WTC11 (cell line): ENCODE measurements around the gene FEM1B. TPM values are rescaled to one million over a fixed set of nuclear protein-coding genes. Genes with fewer than 3 reads are reported as not detected.

ENCODE experiments used
- ATAC-seq: fragments of 200-7000 bp; cut with Tn5 transposase; 2 replicates; pipeline ENCODE4 v1.10.0; 2021; ENCODE audit warnings: mild to moderate bottlenecking, moderate library complexity
- CTCF ChIA-PET: fragments of 300-600 bp; sonication (Branson Sonifier 250); formaldehyde crosslinking; loops from one replicate; lab custom pipeline; 2021; ENCODE audit warnings: antibody characterized with exemption; lab: Charles Lee
- POLR2A ChIA-PET: fragments of 350-600 bp; sonication (Branson Sonifier 250); formaldehyde crosslinking; loops from one replicate; lab custom pipeline; 2021; ENCODE audit warnings: antibody characterized with exemption; lab: Charles Lee
- DNase-seq: peaks from one replicate; pipeline ENCODE4 v3.0.0; 2021; ENCODE audit warnings: low spot score
- H3K27ac Mint-ChIP-seq: 2 replicates; pipeline ENCODE4 v1.8.0; 2021; ENCODE audit warnings: mixed read lengths
- H3K27me3 Mint-ChIP-seq: 2 replicates; pipeline ENCODE4 v1.8.0; 2021; ENCODE audit warnings: low read depth, mild to moderate bottlenecking, moderate library complexity, mixed read lengths
- H3K36me3 Mint-ChIP-seq: 2 replicates; pipeline ENCODE4 v1.8.0; 2021; ENCODE audit warnings: mixed read lengths
- H3K4me1 Mint-ChIP-seq: 2 replicates; pipeline ENCODE4 v1.8.0; 2022; ENCODE audit warnings: mixed read lengths
- H3K4me3 Mint-ChIP-seq: 2 replicates; pipeline ENCODE4 v1.8.0; 2021; ENCODE audit warnings: mild to moderate bottlenecking, moderate library complexity, mixed read lengths
- H3K9me3 Mint-ChIP-seq: 2 replicates; pipeline ENCODE4 v1.8.0; 2021; ENCODE audit warnings: mixed read lengths
- ATF2 ChIP-seq: sonication (generic); formaldehyde crosslinking; IDR thresholded peaks from 2 replicates; pipeline ENCODE4 v1.8.1; 2022; ENCODE audit warnings: low read depth, missing genetic modification reagents, borderline replicate concordance
- CREB1 ChIP-seq: sonication (generic); formaldehyde crosslinking; IDR thresholded peaks from 2 replicates; pipeline ENCODE4 v1.8.0; 2023; ENCODE audit warnings: mild to moderate bottlenecking, missing genetic modification reagents
- CTCF ChIP-seq: fragments of 200-600 bp; IDR thresholded peaks from 2 replicates; pipeline ENCODE4 v1.8.0; 2022; ENCODE audit warnings: antibody characterized with exemption
- ERG ChIP-seq: fragments of 250-450 bp; sonication (Bioruptor Pico); IDR thresholded peaks from 2 replicates; pipeline ENCODE4 v1.8.0; 2021; ENCODE audit warnings: mild to moderate bottlenecking
- ETV6 ChIP-seq: sonication (generic); formaldehyde crosslinking; IDR thresholded peaks from 2 replicates; pipeline ENCODE4 v1.8.1; 2022; ENCODE audit warnings: mild to moderate bottlenecking, missing genetic modification reagents
- FOXP1 ChIP-seq: sonication (generic); formaldehyde crosslinking; IDR thresholded peaks from 2 replicates; pipeline ENCODE4 v1.8.0; 2022; ENCODE audit warnings: missing genetic modification reagents, mild to moderate bottlenecking, moderate library complexity, borderline replicate concordance
- JAZF1 ChIP-seq: fragments of 250-450 bp; sonication (Bioruptor Pico); IDR thresholded peaks from 2 replicates; pipeline ENCODE4 v1.9.0; 2021; ENCODE audit warnings: moderate library complexity, mild to moderate bottlenecking, inconsistent platforms
- KAT7 ChIP-seq: sonication (generic); formaldehyde crosslinking; IDR thresholded peaks from 2 replicates; pipeline ENCODE4 v1.8.1; 2023; ENCODE audit warnings: missing genetic modification reagents, mild to moderate bottlenecking, borderline replicate concordance
- MLX ChIP-seq: sonication (generic); formaldehyde crosslinking; IDR thresholded peaks from 2 replicates; pipeline ENCODE4 v1.8.1; 2023; ENCODE audit warnings: mild to moderate bottlenecking, missing genetic modification reagents, moderate library complexity
- NFATC4 ChIP-seq: fragments of 250-450 bp; sonication (Bioruptor Pico); IDR thresholded peaks from 2 replicates; pipeline ENCODE4 v1.9.0; 2021; ENCODE audit warnings: mild to moderate bottlenecking
- NR3C1 ChIP-seq: sonication (generic); formaldehyde crosslinking; conservative IDR thresholded peaks from 2 replicates; pipeline ENCODE4 v1.8.1; 2023; ENCODE audit warnings: low read depth, mild to moderate bottlenecking, missing genetic modification reagents
- PRDM15 ChIP-seq: sonication (generic); formaldehyde crosslinking; IDR thresholded peaks from 2 replicates; pipeline ENCODE4 v1.8.0; 2022; ENCODE audit warnings: missing genetic modification reagents
- RELA ChIP-seq: sonication (generic); formaldehyde crosslinking; IDR thresholded peaks from 2 replicates; pipeline ENCODE4 v1.8.1; 2022; ENCODE audit warnings: missing genetic modification reagents, mild to moderate bottlenecking, borderline replicate concordance
- TEAD4 ChIP-seq: sonication (generic); formaldehyde crosslinking; IDR thresholded peaks from 2 replicates; pipeline ENCODE4 v1.8.0; 2022; ENCODE audit warnings: mild to moderate bottlenecking, missing genetic modification reagents
- TP53 ChIP-seq: sonication (generic); formaldehyde crosslinking; IDR thresholded peaks from 2 replicates; pipeline ENCODE4 v1.8.1; 2023; ENCODE audit warnings: mild to moderate bottlenecking, missing genetic modification reagents
- USF1 ChIP-seq: sonication (generic); formaldehyde crosslinking; IDR thresholded peaks from 2 replicates; pipeline ENCODE4 v1.8.0; 2022; ENCODE audit warnings: mild to moderate bottlenecking, missing genetic modification reagents
- USF2 ChIP-seq: sonication (generic); formaldehyde crosslinking; IDR thresholded peaks from 2 replicates; pipeline ENCODE4 v1.8.1; 2023; ENCODE audit warnings: mild to moderate bottlenecking, missing genetic modification reagents, moderate library complexity
- ZBTB21 ChIP-seq: sonication (generic); formaldehyde crosslinking; IDR thresholded peaks from 2 replicates; pipeline ENCODE4 v1.8.1; 2023; ENCODE audit warnings: mild to moderate bottlenecking, missing genetic modification reagents, borderline replicate concordance
- ZNF263 ChIP-seq: sonication (generic); formaldehyde crosslinking; IDR thresholded peaks from 2 replicates; pipeline ENCODE4 v1.8.1; 2022; ENCODE audit warnings: low read depth, mild to moderate bottlenecking, moderate library complexity, missing genetic modification reagents
- ZNF425 ChIP-seq: fragments of 250-450 bp; sonication (Bioruptor Pico); conservative IDR thresholded peaks from 2 replicates; pipeline ENCODE4 v1.9.0; 2021; ENCODE audit warnings: mild to moderate bottlenecking
- ZNF512 ChIP-seq: sonication (generic); formaldehyde crosslinking; IDR thresholded peaks from 2 replicates; pipeline ENCODE4 v1.8.1; 2022; ENCODE audit warnings: missing genetic modification reagents, borderline replicate concordance
- total RNA-seq: library from RNA; stranded (reverse); gene quantifications from 3 replicates; pipeline ENCODE4 v1.2.3, GENCODE V29; 2021

The FEM1B gene
- total RNA-seq, 1 experiment from 2014 or later, result 64.8 TPM

- H3K4me3 Mint-ChIP-seq, result no peak overlapping the region
- no peak for DNase-seq
- TF ChIP-seq PRDM15 (CRISPR knock-in tag), result no peak
- no peak for TF ChIP-seq USF1 (CRISPR knock-in tag)
- TF ChIP-seq FOXP1 (CRISPR knock-in tag), result no peak
- TF ChIP-seq ATF2, result no peak
- TF ChIP-seq ETV6 (CRISPR knock-in tag), result no peak
- TF ChIP-seq NFATC4 (CRISPR knock-in tag), result no peak
- TF ChIP-seq ERG (CRISPR knock-in tag), result no peak
- TF ChIP-seq RELA (CRISPR knock-in tag), result no peak
- TF ChIP-seq ZNF263 (CRISPR knock-in tag), result no peak
- no peak for TF ChIP-seq NR3C1
- no peak for TF ChIP-seq USF2 (CRISPR knock-in tag)
- no peak for TF ChIP-seq TP53 (CRISPR knock-in tag)
- TF ChIP-seq, all 79 proteins: peak for 0
- no peaks in the 10 kb centered on the region for H3K9me3 Mint-ChIP-seq
- no peak overlapping the region for H3K27ac Mint-ChIP-seq
- CTCF ChIA-PET, result interaction anchor here (0.6 to 2.6 kb wide), 4 partner anchors 16 to 70 kb away, joined by 4 to 21 read pairs (median 5); no protein-coding TSS in a partner anchor
- H3K4me1 Mint-ChIP-seq, result peaks cover 11% of the 10 kb centered on the region
- H3K27me3 Mint-ChIP-seq, result peaks cover 3% of the 10 kb centered on the region
- no peak for ATAC-seq
- H3K36me3 Mint-ChIP-seq, result no peaks in the 10 kb centered on the region
- POLR2A ChIA-PET, result interaction anchor here (0.7 to 0.8 kb wide), 2 partner anchors 21 to 343 kb away, joined by 3 read pairs; no protein-coding TSS in a partner anchor
These were observed 45.3 kb downstream of the FEM1B start for GRCh38 chr15:68322796-68323195.

- H3K36me3 Mint-ChIP-seq, result no peaks in the 10 kb centered on the region
- DNase-seq (no peak), ATAC-seq (no peak)
- peaks cover 37% of the 10 kb centered on the region for H3K4me1 Mint-ChIP-seq
- ChIA-PET CTCF (interaction anchor here (0.6 to 1.5 kb wide), 4 partner anchors 10 to 229 kb away, joined by 3 to 6 read pairs (median 3); no protein-coding TSS in a partner anchor), POLR2A (no interaction called here)
- no peak overlapping the region for H3K27ac Mint-ChIP-seq
- H3K4me3 Mint-ChIP-seq, result no peak overlapping the region
- H3K27me3 Mint-ChIP-seq, result peaks cover 8% of the 10 kb centered on the region
- H3K9me3 Mint-ChIP-seq, result no peaks in the 10 kb centered on the region
- no peak for TF ChIP-seq KAT7 (CRISPR knock-in tag)
- no peak for TF ChIP-seq ZNF425 (CRISPR knock-in tag)
- TF ChIP-seq MLX (CRISPR knock-in tag), result no peak
- TF ChIP-seq RELA (CRISPR knock-in tag), result no peak
- TF ChIP-seq CTCF, result no peak
- TF ChIP-seq TEAD4 (CRISPR knock-in tag), result no peak
- TF ChIP-seq ZBTB21 (CRISPR knock-in tag), result no peak
- TF ChIP-seq ZNF512 (CRISPR knock-in tag), result no peak
- TF ChIP-seq JAZF1 (CRISPR knock-in tag), result no peak
- no peak for TF ChIP-seq CREB1 (CRISPR knock-in tag)
These were observed 48.2 kb downstream of the FEM1B start for GRCh38 chr15:68325726-68326125.
